Testis (tissue), 2 donors: ENCODE results near the gene S100A1.

Experiments
- POLR2A ChIP-seq: fragments of 450-650 bp; IDR thresholded peaks from one replicate; pipeline ENCODE4 v1.6.1; 2017; ENCODE audit warnings: antibody characterized with exemption, mild to moderate bottlenecking, moderate library complexity
- TF ChIP-seq, protein P1 (sequence below), 3 experiments: fragments of 450-650 bp in 2 of 3; fragments of 200-600 bp in 1 of 3; sonication (generic) in 1 of 3; IDR thresholded peaks; one replicate each; pipeline ENCODE4 v1.5.1; 2016 to 2019; ENCODE audit warnings: antibody characterized with exemption in 3 of 3, mild to moderate bottlenecking in 2 of 3, moderate library complexity in 1 of 3

GRCh38 chr1:153610334-153610733, 17.9 kb upstream of the S100A1 start:
- TF ChIP-seq, protein P1, sequence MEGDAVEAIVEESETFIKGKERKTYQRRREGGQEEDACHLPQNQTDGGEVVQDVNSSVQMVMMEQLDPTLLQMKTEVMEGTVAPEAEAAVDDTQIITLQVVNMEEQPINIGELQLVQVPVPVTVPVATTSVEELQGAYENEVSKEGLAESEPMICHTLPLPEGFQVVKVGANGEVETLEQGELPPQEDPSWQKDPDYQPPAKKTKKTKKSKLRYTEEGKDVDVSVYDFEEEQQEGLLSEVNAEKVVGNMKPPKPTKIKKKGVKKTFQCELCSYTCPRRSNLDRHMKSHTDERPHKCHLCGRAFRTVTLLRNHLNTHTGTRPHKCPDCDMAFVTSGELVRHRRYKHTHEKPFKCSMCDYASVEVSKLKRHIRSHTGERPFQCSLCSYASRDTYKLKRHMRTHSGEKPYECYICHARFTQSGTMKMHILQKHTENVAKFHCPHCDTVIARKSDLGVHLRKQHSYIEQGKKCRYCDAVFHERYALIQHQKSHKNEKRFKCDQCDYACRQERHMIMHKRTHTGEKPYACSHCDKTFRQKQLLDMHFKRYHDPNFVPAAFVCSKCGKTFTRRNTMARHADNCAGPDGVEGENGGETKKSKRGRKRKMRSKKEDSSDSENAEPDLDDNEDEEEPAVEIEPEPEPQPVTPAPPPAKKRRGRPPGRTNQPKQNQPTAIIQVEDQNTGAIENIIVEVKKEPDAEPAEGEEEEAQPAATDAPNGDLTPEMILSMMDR (IDR thresholded peaks at IDR 0.05): no peak
- TF ChIP-seq POLR2A: no peak
